ENCODE measurements around the gene MAP3K3. TPM values are rescaled to one million over a fixed set of nuclear protein-coding genes. Genes with fewer than 3 reads are reported as not detected.

Gene MAP3K3
- total and polyA plus RNA-seq, 10 of the 15 experiments (the other 5 are each of a cell fraction or from before 2014, with no cell fraction given), result 1.6 to 24.1 (median 15.0) TPM

GRCh38 chr17:63623786-63624530, 1.7 kb downstream of the MAP3K3 start:
- ChIA-PET RAD21 (ENCODE audit: unreplicated experiment) (interaction anchor here (0.9 to 2.8 kb wide), 4 partner anchors 12 to 87 kb away, joined by 3 to 9 read pairs (median 4); no protein-coding TSS in a partner anchor), SMC1A (ENCODE audit: uncharacterized antibody, unreplicated experiment) (interaction anchor here (0.7 to 3.3 kb wide), 12 partner anchors 11 to 198 kb away, joined by 3 to 19 read pairs (median 4); no protein-coding TSS in a partner anchor), POLR2A (interaction anchor here (1.5 kb wide), 1 partner anchor 22 kb away, joined by 5 read pairs; no protein-coding TSS in a partner anchor), CTCF (interaction anchor here (0.6 to 3.3 kb wide), 5 partner anchors 43 to 198 kb away, joined by 3 to 12 read pairs (median 3); no protein-coding TSS in a partner anchor)
- DNase-seq (ENCODE audit: low read depth, low spot score), result no peak
- no TSS peak for BruUV-seq (replicated peaks)
- H3K4me3 ChIP-seq, result peak overlapping the region; percentile 99
- in situ Hi-C loops (cut with MboI), result no loop called here
- peaks cover 33% of the 10 kb centered on the region for H3K79me2 ChIP-seq (ENCODE audit: control insufficient read depth, insufficient read depth, low read length)
- ATAC-seq, result no peak
- peak overlapping the region; percentile 35; the same call in 1 of the 2 replicates for H3K9ac ChIP-seq (ENCODE audit: control insufficient read depth, insufficient read depth, low read length)
- H3K4me1 ChIP-seq (ENCODE audit: control insufficient read depth, insufficient read depth, low read length), result peaks cover 5% of the 10 kb centered on the region; the same call in 1 of the 2 replicates
- no peak overlapping the region for H2AFZ ChIP-seq (ENCODE audit: control insufficient read depth, low read depth, low read length)
- H3K27me3 ChIP-seq (replicated peaks in 1 of 2; ENCODE audit: control insufficient read depth in 2 of 2, insufficient read depth in 2 of 2, low read length in 1 of 2), result no peaks in the 10 kb centered on the region
- 55% methylated on average over 7 of the region's 7 CpGs for WGBS (ENCODE audit: insufficient coverage, insufficient replicate concordance, low lambda C conversion rate, missing lambda C conversion rate)
- TF ChIP-seq ZNF592 (IDR thresholded peaks at IDR 0.05), result no peak
- no peak for TF ChIP-seq ETV6 (conservative IDR thresholded peaks at IDR 0.05 in 1 of 2, IDR thresholded peaks at IDR 0.05 in 1 of 2; ENCODE audit: borderline replicate concordance in 1 of 2, low read depth in 1 of 2)
- TF ChIP-seq RELA (IDR thresholded peaks at IDR 0.05; ENCODE audit: borderline replicate concordance, partially characterized antibody), result no peak
- peak; percentile 22; the same call in 1 of the 2 replicates for TF ChIP-seq SPI1 (IDR thresholded peaks at IDR 0.05; ENCODE audit: borderline replicate concordance, insufficient read depth, low read depth, low read length)
- TF ChIP-seq E2F8 (IDR thresholded peaks at IDR 0.05; ENCODE audit: low read depth, partially characterized antibody), result no peak
- TF ChIP-seq SRF (IDR thresholded peaks at IDR 0.05; ENCODE audit: low read depth in 2 of 2, low read length in 2 of 2), result no peak
- TF ChIP-seq YY1 (IDR thresholded peaks at IDR 0.05; ENCODE audit: low read depth, low read length), result no peak
- peak overlapping the region; percentile 81 for H3K4me2 ChIP-seq (ENCODE audit: control insufficient read depth, insufficient read depth)
- no peak for FAIRE-seq
- intact Hi-C loops (cut with micrococcal nuclease; ENCODE audit: unreplicated experiment), result loop anchor here (2.0 to 10.0 kb wide), 3 partner anchors 72 to 151 kb away; partner anchors contain the start of genes CCDC47, DCAF7 and DDX42
- no peaks in the 10 kb centered on the region for H4K20me1 ChIP-seq (ENCODE audit: control insufficient read depth, insufficient read depth)
- no peaks in the 10 kb centered on the region for H3K36me3 ChIP-seq (ENCODE audit: control insufficient read depth in 2 of 2, insufficient read depth in 2 of 2, low read length in 1 of 2)
- H3K9me3 ChIP-seq (replicated peaks; ENCODE audit: control insufficient read depth, insufficient read depth, low read length), result no peaks in the 10 kb centered on the region
- no peak overlapping the region for H3K27ac ChIP-seq (ENCODE audit: control insufficient read depth, insufficient read depth)

Data from GM12878 (cell line).